Activated naive CD8-positive, alpha-beta T cell treated with anti-CD3 and anti-CD28 coated beads for 36 hours (primary cell): ENCODE data around the gene OLFML2A. TPM values are rescaled to one million over a fixed set of nuclear protein-coding genes. Genes with fewer than 3 reads are reported as not detected.

Experiments
- DNase-seq: peaks from one replicate; pipeline ENCODE4 v3.0.0; 2021
- H3K27ac Mint-ChIP-seq: one replicate; pipeline ENCODE4 v1.8.0; 2022; ENCODE audit warnings: mild to moderate bottlenecking, moderate library complexity, mixed read lengths
- H3K27me3 Mint-ChIP-seq: one replicate; pipeline ENCODE4 v1.8.0; 2022; ENCODE audit warnings: mild to moderate bottlenecking, mixed read lengths
- H3K36me3 Mint-ChIP-seq: one replicate; pipeline ENCODE4 v1.8.0; 2021; ENCODE audit warnings: mild to moderate bottlenecking, mixed read lengths
- H3K4me1 Mint-ChIP-seq: one replicate; pipeline ENCODE4 v1.8.0; 2021; ENCODE audit warnings: mixed read lengths
- H3K4me3 Mint-ChIP-seq: one replicate; pipeline ENCODE4 v1.8.0; 2022; ENCODE audit warnings: mild to moderate bottlenecking, moderate library complexity, mixed read lengths
- H3K9me3 Mint-ChIP-seq: one replicate; pipeline ENCODE4 v1.8.0; 2022; ENCODE audit warnings: mixed read lengths
- total RNA-seq, 2 experiments: library from RNA; stranded (reverse); gene quantifications; one replicate each; pipeline ENCODE4 v1.2.3, GENCODE V29; 2021

Gene OLFML2A
- total RNA-seq, 2 experiments from 2014 or later = not detected

DNA sequence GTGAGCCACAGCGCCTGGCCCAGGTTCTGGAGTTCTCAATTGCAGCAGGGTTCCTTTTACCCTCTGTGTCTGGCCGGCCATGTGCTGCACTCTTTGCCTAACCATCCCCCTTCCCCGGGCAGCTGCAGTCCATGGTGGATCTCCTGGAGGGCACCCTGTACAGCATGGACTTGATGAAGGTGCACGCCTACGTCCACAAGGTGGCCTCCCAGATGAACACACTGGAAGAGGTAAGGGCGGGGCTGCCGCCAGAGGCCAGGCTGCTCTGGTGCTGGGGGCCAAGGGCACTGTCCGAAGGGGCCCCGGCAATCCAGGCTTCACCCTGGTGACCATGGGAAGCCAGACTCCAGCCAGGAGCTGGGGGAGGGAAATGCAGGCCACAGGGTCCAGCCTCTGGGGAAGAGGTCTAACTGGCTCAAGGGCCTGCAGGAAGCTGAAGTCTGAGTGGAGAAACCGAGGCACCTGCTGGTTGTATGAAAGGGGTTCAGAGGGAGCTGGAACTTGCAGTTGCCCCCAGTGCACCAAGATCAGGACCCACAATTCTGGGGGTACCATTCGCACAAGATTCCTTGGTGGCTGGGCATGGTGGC lies 18.1 kb downstream of the OLFML2A start:
- H3K36me3 Mint-ChIP-seq = no peaks in the 10 kb centered on the region
- H3K4me3 Mint-ChIP-seq = no peak overlapping the region
- H3K4me1 Mint-ChIP-seq = no peaks in the 10 kb centered on the region

DNA sequence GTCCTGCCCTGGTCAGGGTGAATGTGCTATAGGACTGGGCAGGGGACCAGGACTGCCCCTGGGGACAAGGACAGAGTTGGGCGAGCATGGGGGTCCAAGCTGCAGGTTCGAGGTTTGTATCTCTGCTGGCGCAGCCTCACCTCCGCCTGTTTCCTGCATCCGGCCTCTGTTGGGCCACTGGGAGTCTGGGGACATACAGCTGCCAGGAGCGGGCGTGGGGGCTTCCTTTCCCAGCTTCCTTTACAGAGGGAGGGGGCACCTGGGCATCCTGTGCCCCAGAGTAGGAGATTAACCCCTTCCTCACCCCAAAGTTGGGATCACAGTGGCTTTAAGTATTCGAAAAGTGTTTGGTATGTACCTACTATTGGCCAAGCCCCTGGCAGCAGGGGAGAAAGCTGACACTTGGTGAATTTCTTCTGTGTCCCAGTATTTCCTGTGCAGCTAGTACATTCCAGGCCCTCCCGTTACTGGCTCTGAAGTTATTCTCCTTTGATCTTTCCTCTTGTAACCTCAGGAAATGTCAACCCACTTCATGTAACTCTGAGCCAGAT lies 19.0 kb downstream of the OLFML2A start:
- Mint-ChIP-seq H3K4me1 (no peaks in the 10 kb centered on the region), H3K9me3 (no peaks in the 10 kb centered on the region), H3K4me3 (no peak overlapping the region), H3K27me3 (peaks cover 36% of the 10 kb centered on the region), H3K27ac (no peak overlapping the region), H3K36me3 (no peaks in the 10 kb centered on the region)
- no peak for DNase-seq

More for the DNA sequence above, 18.1 kb downstream of the OLFML2A start:
- Mint-ChIP-seq H3K27me3 (peaks cover 30% of the 10 kb centered on the region), H3K27ac (no peak overlapping the region), H3K9me3 (no peaks in the 10 kb centered on the region)
- no peak for DNase-seq

DNA sequence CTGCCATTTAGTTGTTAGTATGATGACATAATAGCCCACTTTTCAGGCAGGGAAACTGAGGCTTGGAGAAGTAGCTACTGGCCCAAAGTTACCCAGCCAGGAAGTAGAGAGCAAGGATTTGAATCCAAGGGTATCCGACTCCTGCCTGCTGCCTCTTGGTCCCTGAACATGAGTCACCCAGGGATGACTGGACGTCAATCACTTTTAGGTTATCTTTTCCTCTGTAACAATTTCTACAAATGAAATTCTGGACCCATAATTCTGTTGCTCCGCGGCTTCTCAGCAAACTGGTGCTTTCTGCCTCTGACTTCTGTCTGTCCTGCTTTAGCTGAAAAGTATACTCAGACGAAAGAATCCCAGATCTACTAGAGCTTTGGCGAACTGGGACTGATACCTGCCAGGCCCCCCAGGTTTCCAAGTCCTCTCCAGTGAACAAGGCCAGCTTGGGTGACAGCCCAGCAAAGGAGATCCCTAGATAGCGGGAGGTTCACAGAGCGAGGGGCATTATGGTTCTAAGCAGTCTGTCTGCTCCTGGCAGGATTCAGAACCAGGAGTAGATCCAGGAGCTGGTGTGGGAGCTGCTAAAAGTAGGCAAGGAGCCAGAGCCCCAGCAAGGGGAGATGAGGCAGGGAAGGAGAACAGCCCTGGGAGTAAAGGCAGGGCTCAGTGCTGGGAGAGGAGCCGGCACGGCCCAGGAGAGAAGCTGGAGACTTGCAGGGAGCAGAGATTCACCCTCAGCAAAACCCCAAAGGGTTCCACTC lies 20.6 kb downstream of the OLFML2A start:
- DNase-seq = no peak
- no peak overlapping the region for H3K27ac Mint-ChIP-seq
- no peaks in the 10 kb centered on the region for H3K36me3 Mint-ChIP-seq
- H3K27me3 Mint-ChIP-seq = peaks cover 30% of the 10 kb centered on the region
- H3K4me1 Mint-ChIP-seq = no peaks in the 10 kb centered on the region
- no peak overlapping the region for H3K4me3 Mint-ChIP-seq
- H3K9me3 Mint-ChIP-seq = no peaks in the 10 kb centered on the region

DNA sequence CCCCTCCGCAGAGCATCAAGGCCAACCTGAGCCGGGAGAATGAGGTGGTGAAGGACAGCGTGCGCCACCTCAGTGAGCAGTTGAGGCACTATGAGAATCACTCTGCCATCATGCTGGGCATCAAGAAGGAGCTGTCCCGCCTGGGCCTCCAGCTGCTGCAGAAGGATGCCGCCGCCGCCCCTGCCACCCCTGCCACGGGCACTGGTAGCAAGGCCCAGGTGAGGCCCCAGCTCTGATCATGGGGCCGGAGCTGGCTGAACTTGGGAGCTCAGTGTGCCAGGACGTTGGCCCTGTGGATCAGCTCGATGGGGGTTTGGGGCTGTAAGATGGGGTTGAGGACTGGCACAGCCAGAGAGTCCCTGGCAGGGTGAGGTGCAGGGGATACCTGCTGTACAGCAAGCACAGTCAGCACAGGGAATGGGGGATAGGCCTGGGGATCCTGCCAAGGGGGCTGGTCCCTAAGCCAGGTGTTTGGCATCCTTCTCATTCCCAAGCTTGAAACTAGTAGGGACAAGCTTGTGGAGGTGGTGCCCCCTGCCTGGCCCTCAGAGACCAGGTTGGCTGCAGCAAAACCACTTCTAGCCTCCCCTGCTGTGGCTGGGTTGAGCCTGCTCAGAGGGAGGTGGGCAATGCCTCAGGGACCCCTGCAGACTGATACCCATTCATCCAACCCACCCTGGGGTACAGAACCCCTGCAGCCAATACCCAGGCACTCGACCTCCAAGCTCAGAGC lies 22.5 kb downstream of the OLFML2A start:
- Mint-ChIP-seq H3K9me3 (no peaks in the 10 kb centered on the region), H3K27ac (no peak overlapping the region), H3K36me3 (no peaks in the 10 kb centered on the region), H3K4me1 (no peaks in the 10 kb centered on the region), H3K27me3 (peaks cover 24% of the 10 kb centered on the region), H3K4me3 (no peak overlapping the region)
- no peak for DNase-seq

DNA sequence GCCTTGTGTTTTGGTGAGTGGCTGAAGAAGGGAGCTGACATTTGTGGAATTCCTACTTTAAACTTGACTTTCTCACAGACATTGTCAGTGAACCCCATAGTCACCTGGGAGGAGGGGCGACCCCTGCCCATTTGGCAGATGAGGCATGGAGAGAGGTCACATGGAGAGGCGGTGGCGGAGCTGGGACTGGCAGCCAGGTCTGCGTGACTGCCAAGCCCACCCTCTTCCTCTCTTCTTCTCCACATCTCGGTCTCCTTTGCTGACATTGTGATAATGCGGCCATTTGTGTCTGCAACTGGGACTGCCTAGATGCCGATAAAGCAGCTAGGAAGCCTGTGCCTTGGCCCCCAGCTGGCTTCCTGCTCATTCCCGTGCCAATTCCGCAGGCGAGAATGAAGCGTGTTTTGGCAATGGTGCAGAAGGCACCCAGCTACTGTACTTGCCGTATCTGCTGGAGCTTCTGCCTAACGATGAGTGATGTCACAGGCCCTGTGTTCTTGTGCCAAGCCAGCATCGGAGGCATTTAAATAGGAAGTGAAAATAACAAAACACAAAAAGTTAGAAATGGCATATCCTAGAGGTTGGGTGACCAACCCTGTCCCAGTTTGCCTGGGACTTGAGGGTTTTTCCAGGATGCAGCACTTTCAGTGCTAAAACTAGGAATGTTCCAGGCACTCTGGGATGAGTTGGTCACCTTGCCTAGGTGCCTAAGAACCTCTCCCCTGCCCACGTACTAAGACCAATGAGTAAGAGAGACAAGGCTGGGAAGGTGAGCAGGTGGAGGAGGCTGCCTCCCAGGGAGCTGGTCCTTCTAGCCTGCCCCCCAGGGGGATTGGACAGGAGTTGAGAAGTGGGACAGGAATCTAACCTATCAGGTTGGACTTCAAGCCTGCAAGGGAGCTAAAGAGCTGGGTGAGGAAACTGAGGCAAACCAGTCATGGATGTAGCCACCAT lies 23.6 kb downstream of the OLFML2A start:
- no peak for DNase-seq
- H3K27ac Mint-ChIP-seq = no peak overlapping the region
- no peaks in the 10 kb centered on the region for H3K4me1 Mint-ChIP-seq
- H3K36me3 Mint-ChIP-seq = no peaks in the 10 kb centered on the region
- H3K9me3 Mint-ChIP-seq = no peaks in the 10 kb centered on the region
- no peak overlapping the region for H3K4me3 Mint-ChIP-seq
- peaks cover 28% of the 10 kb centered on the region for H3K27me3 Mint-ChIP-seq

DNA sequence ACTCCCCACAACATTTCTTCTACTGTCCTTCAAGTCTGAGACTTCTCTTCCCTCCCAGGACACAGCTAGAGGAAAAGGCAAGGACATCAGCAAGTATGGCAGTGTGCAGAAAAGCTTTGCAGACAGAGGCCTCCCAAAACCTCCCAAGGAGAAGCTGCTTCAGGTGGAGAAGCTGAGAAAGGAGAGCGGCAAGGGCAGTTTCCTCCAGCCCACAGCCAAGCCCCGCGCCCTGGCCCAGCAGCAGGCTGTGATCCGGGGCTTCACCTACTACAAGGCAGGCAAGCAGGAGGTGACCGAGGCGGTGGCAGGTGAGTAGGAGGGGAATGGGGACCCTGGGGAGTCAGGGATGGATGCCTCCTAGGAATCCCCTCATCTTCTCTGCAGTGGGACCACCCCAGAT lies 24.4 kb downstream of the OLFML2A start:
- no peak overlapping the region for H3K27ac Mint-ChIP-seq
- no peaks in the 10 kb centered on the region for H3K36me3 Mint-ChIP-seq
- H3K4me3 Mint-ChIP-seq = no peak overlapping the region
- H3K9me3 Mint-ChIP-seq = no peaks in the 10 kb centered on the region
- no peak for DNase-seq
- peaks cover 28% of the 10 kb centered on the region for H3K27me3 Mint-ChIP-seq
- H3K4me1 Mint-ChIP-seq = no peaks in the 10 kb centered on the region

DNA sequence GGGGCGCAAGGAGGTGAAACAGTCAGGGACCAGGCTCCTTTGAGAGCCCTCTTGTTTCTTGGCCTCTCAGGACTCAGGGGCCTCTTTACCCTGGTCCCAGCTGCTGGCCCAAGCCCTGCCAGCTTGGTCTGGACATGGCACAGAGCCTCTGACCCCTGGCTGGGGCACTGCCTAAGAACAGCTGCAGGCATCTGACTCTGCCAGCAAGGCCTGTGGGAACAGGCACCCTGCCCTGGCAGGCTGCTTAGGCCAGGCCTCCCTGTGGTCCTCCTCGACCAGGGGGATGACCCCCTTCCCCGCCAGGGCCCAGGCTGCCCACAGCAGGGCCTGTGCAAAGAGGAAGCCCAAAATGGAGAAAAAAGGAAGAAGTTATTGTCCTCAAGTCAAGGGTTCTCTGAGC lies 25.5 kb downstream of the OLFML2A start:
- H3K4me1 Mint-ChIP-seq = no peaks in the 10 kb centered on the region
- no peaks in the 10 kb centered on the region for H3K36me3 Mint-ChIP-seq
- H3K9me3 Mint-ChIP-seq = no peaks in the 10 kb centered on the region
- DNase-seq = no peak
- no peak overlapping the region for H3K4me3 Mint-ChIP-seq
- H3K27ac Mint-ChIP-seq = no peak overlapping the region
- peaks cover 17% of the 10 kb centered on the region for H3K27me3 Mint-ChIP-seq

DNA sequence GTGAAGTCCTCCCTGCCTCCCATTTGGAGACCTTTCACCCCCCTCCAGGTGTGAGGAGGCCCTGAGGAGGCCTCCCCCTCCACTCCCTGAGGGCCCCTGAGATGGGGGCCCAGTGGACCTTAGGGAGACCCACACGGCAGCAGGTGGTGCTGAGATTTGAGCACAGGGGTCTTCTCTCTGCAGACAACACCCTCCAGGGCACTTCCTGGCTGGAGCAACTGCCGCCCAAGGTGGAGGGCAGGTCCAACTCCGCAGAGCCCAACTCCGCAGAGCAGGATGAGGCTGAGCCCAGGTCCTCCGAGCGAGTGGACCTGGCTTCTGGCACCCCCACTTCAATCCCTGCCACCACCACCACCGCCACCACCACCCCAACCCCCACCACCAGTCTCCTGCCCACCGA lies 27.0 kb downstream of the OLFML2A start:
- no peaks in the 10 kb centered on the region for H3K36me3 Mint-ChIP-seq
- no peak overlapping the region for H3K27ac Mint-ChIP-seq
- H3K27me3 Mint-ChIP-seq = peaks cover 15% of the 10 kb centered on the region
- no peak overlapping the region for H3K4me3 Mint-ChIP-seq
- H3K4me1 Mint-ChIP-seq = no peaks in the 10 kb centered on the region
- H3K9me3 Mint-ChIP-seq = no peaks in the 10 kb centered on the region
- no peak for DNase-seq

DNA sequence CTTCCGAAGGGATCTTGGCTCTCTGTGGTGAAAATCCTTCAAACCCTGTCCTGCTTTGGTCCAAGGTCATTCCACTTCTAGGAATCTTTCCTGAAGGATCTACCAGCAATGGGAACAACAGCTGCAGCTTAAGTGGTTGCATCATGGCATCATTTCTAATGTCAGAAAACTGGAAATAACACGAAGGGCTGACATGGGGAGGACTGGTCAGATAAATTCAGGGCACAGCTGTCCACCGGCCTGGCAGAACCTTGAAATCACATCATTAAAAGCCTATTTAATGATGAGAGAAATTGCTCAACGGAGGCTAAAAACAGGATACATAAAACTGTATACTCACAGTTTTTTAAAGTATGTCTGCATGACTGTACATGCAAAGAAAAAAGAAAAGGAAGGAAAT lies 28.3 kb downstream of the OLFML2A start:
- Mint-ChIP-seq H3K27ac (no peak overlapping the region), H3K36me3 (no peaks in the 10 kb centered on the region), H3K27me3 (peaks cover 9% of the 10 kb centered on the region), H3K9me3 (no peaks in the 10 kb centered on the region), H3K4me1 (no peaks in the 10 kb centered on the region), H3K4me3 (no peak overlapping the region)
- DNase-seq = no peak

DNA sequence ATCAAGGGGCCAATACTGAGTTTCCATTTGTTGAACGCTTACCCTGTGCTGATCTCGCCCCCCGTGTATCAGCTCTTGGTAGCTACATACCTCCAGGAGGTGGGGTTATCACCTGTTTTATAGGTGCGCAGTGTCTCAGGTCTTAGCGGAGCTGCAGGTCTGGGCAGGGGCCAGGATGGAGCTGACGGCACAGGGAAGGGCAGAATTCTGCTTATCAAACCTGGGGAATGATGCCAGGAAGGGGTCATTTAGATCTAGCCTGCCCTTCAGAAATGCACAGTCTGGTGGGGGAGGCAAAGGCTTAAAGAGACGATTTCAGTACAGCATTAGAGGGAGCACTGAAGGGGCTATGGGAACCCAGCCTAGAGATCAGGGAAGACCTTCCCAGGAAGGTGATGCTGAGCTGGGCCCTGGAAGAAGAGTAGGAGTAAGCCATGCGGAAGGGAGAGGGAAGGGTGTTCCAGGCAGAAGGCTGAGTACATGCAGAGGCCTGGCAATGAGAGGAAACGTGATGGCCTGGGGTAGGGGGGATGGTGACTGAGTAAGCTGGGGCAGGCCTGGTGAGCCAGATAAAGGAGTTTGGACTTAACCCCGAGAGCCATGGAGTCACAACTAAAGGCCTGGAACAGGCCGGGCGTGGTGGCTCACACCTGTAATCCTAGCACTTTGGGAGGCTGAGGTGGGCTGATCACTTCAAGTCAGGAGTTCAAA lies 31.5 kb downstream of the OLFML2A start:
- DNase-seq = no peak
- H3K27ac Mint-ChIP-seq = no peak overlapping the region
- no peaks in the 10 kb centered on the region for H3K9me3 Mint-ChIP-seq
- no peaks in the 10 kb centered on the region for H3K36me3 Mint-ChIP-seq
- H3K27me3 Mint-ChIP-seq = peaks cover 4% of the 10 kb centered on the region
- H3K4me1 Mint-ChIP-seq = no peaks in the 10 kb centered on the region
- no peak overlapping the region for H3K4me3 Mint-ChIP-seq

DNA sequence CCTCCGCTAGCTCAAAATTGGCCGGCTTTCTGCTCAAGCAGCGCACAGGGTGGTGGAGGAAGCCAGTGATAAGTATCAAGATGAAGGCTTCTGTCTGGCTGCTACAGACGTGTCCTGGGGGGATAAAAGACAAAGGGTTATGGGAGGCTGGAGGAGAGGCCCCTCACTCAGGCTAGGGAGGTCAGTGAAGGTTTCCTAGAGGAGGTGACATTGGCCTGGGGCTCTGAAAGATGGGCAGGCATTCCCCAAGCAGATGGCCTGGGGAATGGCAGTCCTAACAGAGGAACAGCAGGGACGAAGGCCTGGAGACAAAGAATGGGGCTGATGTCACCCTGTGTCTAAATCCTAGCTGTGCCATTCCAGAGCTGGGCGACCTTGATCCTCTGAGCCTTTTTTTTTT lies 32.3 kb downstream of the OLFML2A start:
- no peaks in the 10 kb centered on the region for H3K36me3 Mint-ChIP-seq
- H3K9me3 Mint-ChIP-seq = no peaks in the 10 kb centered on the region
- peaks cover 4% of the 10 kb centered on the region for H3K27me3 Mint-ChIP-seq
- H3K4me1 Mint-ChIP-seq = no peaks in the 10 kb centered on the region
- no peak for DNase-seq
- H3K4me3 Mint-ChIP-seq = no peak overlapping the region
- H3K27ac Mint-ChIP-seq = no peak overlapping the region

DNA sequence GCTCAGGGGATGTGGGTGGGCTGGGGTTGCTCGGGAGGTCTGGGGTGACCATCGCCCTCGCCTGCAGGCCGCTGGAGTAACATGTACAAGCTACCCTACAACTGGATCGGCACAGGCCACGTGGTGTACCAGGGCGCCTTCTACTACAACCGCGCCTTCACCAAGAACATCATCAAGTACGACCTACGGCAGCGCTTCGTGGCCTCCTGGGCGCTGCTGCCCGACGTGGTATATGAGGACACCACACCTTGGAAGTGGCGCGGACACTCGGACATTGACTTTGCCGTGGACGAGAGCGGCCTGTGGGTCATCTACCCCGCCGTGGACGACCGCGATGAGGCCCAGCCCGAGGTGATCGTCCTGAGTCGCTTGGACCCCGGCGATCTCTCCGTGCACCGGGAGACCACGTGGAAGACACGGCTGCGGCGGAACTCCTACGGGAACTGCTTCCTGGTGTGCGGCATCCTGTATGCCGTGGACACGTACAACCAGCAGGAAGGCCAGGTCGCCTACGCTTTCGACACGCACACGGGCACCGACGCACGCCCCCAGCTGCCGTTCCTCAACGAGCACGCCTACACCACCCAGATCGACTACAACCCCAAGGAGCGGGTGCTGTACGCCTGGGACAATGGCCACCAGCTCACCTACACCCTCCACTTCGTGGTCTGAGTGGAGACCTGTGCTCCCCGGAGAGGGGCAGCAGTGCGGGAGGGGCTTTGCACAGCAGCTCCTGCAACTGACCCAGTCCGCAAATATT lies 33.0 kb downstream of the OLFML2A start:
- no peak for DNase-seq
- no peaks in the 10 kb centered on the region for H3K4me1 Mint-ChIP-seq
- no peak overlapping the region for H3K27ac Mint-ChIP-seq
- H3K9me3 Mint-ChIP-seq = no peaks in the 10 kb centered on the region
- no peaks in the 10 kb centered on the region for H3K36me3 Mint-ChIP-seq
- no peak overlapping the region for H3K4me3 Mint-ChIP-seq
- H3K27me3 Mint-ChIP-seq = peaks cover 3% of the 10 kb centered on the region

DNA sequence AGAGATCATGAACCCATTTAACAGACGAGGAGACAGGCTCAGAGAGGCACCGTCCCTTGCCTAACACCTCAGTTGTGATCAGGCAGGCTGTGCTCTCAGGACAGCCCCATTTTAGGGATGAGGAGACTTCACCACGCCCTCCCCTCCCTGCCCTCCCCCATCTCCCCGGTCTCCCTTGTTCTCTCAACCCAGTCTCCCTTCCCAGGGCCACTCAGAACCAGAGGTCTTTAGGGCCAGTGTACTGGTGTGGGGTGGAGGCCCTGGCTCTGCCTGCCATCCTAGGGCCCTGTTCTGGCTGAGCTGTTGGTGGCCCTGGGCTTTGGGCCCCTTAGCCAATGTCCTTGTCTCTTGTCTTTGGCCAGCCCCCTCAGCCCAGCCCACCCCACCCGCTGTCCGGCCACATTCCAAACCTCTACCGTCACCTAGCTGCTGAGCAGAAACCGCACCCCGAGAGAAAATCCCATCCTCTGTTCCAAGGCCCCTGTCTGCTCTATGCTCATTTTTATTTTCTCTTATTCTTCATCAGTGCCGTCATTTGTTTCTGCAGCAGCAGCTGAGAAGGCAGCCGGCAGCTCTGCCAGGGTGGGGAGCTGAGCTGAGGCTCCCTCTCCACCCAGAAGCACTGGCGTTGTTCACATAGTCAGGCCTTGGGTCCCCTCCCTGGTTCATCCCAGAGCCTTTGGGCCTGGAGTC lies 33.9 kb downstream of the OLFML2A start:
- H3K4me1 Mint-ChIP-seq = no peaks in the 10 kb centered on the region
- H3K36me3 Mint-ChIP-seq = no peaks in the 10 kb centered on the region
- H3K4me3 Mint-ChIP-seq = no peak overlapping the region
- no peaks in the 10 kb centered on the region for H3K9me3 Mint-ChIP-seq
- no peak overlapping the region for H3K27ac Mint-ChIP-seq
- no peaks in the 10 kb centered on the region for H3K27me3 Mint-ChIP-seq
- no peak for DNase-seq
